Spleen (tissue), 7 donors: ENCODE results near the gene KLHL6.

Source experiments
- CTCF ChIP-seq, 11 experiments: fragments of 200-600 bp in 7 of 11; fragments of 450-650 bp in 4 of 11; sonication (generic) in 4 of 11; IDR thresholded peaks in 8 of 11; conservative IDR thresholded peaks in 3 of 11; 1 replicate in 7 of 11; 2 replicates in 4 of 11; pipeline versions ENCODE4 v1.4.0 to v1.8.0; 2016 to 2021; ENCODE audit warnings: antibody characterized with exemption in 11 of 11, inconsistent platforms in 4 of 11, mild to moderate bottlenecking in 1 of 11
- POLR2A ChIP-seq, 3 donors: fragments of 450-650 bp; IDR thresholded peaks; one replicate each; pipeline ENCODE4 v1.5.1; 2017; ENCODE audit warnings: antibody characterized with exemption in 3 of 3, mild to moderate bottlenecking in 1 of 3
- POLR2AphosphoS5 ChIP-seq, 3 donors: sonication (generic); formaldehyde crosslinking; IDR thresholded peaks; one replicate each; pipeline ENCODE4 v1.5.1; 2017; ENCODE audit warnings: antibody characterized with exemption in 3 of 3
- donor health status: DM: no; HTN: no; CAD: no; lungs with moderate emphysema.
- donor health status: DM: no; HTN: no; CAD: no.
- donor health status: DM: no; HTN: no; CAD: no.

GRCh38 chr3:183577346-183577745, 21.8 kb upstream of the KLHL6 start:
- no peak for TF ChIP-seq POLR2AphosphoS5 (IDR thresholded peaks at IDR 0.05)
- TF ChIP-seq POLR2A (IDR thresholded peaks at IDR 0.05): no peak
- no peak for TF ChIP-seq CTCF (IDR thresholded peaks at IDR 0.05 in 8 of 11, conservative IDR thresholded peaks at IDR 0.05 in 3 of 11)
